HCT116 (cell line): ENCODE measurements around the gene SERINC5. TPM values are rescaled to one million over a fixed set of nuclear protein-coding genes. Genes with fewer than 3 reads are reported as not detected.

Experiments
- ATAC-seq: fragments of 200-7000 bp; cut with Tn5 transposase; 2 replicates; pipeline ENCODE4 v1.9.1; 2020; ENCODE audit warnings: mild to moderate bottlenecking, moderate library complexity
- BruUV-seq: library from RNA; stranded (reverse); fragments of 400-500 nt; replicated peaks from 2 replicates; lab custom pipeline; 2021; lab: Mats Ljungman, UMichigan
- CTCF ChIA-PET: fragments of 300-600 bp; sonication (Branson Sonifier 250); formaldehyde crosslinking; loops from one replicate; lab custom pipeline; 2021; ENCODE audit warnings: antibody characterized with exemption; lab: Charles Lee
- POLR2A ChIA-PET: fragments of 300-600, 350-600 bp; sonication (Branson Sonifier 250); formaldehyde crosslinking; loops from one replicate; lab custom pipeline; 2021; ENCODE audit warnings: antibody characterized with exemption; lab: Charles Lee
- RAD21 ChIA-PET, 2 experiments: fragments of 300-600 bp; sonication (Branson Sonifier 250); formaldehyde crosslinking; loops; one replicate each; lab custom pipeline; 2023; ENCODE audit warnings: low total read pairs in 2 of 2; ENCODE audit not compliant: uncharacterized antibody in 2 of 2, unreplicated experiment in 2 of 2, low non-redundant PET in 1 of 2; lab: Charles Lee
- DNase-seq: peaks from one replicate; pipeline ENCODE4 v3.0.0-alpha.2; 2010; ENCODE audit warnings: low read depth, low spot score
- H2AFZ ChIP-seq: fragments of 200-600 bp; shearing (Covaris generic), sonication (generic); 2 replicates; pipeline ENCODE4 v1.6.1; 2017; ENCODE audit warnings: low read depth, mixed run types, mixed read lengths, antibody characterized with exemption, low read length; ENCODE audit not compliant: poor library complexity, severe bottlenecking
- H3K27ac ChIP-seq: 2 replicates; pipeline ENCODE4 v1.5.1; 2012; ENCODE audit warnings: low read depth, low read length
- H3K27me3 ChIP-seq: fragments of 200-600 bp; sonication (generic); 2 replicates; pipeline ENCODE4 v1.6.1; 2016; ENCODE audit warnings: mixed run types, low read length, mixed read lengths; ENCODE audit not compliant: insufficient read depth
- H3K36me3 ChIP-seq, 2 experiments: fragments of 200-500 bp in 1 of 2; fragments of 200-600 bp in 1 of 2; sonication (Bioruptor generic) in 1 of 2; sonication (generic) in 1 of 2; 2 replicates each; pipeline versions ENCODE4 v1.5.1 to v1.6.1; 2014 to 2016; ENCODE audit warnings: low read length in 2 of 2, inconsistent platforms in 1 of 2, mixed read lengths in 1 of 2, mixed run types in 1 of 2; ENCODE audit not compliant: insufficient read depth in 2 of 2, control insufficient read depth in 1 of 2
- H3K4me1 ChIP-seq, 2 experiments: fragments of 200-600 bp in 1 of 2; sonication (generic) in 1 of 2; 2 replicates each; pipeline versions ENCODE4 v1.5.1 to v1.6.1; 2012 to 2017; ENCODE audit warnings: low read length in 2 of 2, inconsistent platforms in 1 of 2, mild to moderate bottlenecking in 1 of 2, mixed read lengths in 1 of 2, mixed run types in 1 of 2, moderate library complexity in 1 of 2; ENCODE audit not compliant: insufficient read depth in 2 of 2, control insufficient read depth in 1 of 2
- H3K4me2 ChIP-seq: fragments of 200-600 bp; sonication (generic); 2 replicates; pipeline ENCODE4 v1.6.1; 2017; ENCODE audit warnings: mixed run types, low read length, mixed read lengths
- H3K4me3 ChIP-seq, 2 experiments: fragments of 200-600 bp in 1 of 2; sonication (generic) in 1 of 2; replicated peaks in 1 of 2; 2 replicates each; pipeline ENCODE4 v1.5.1; 2011 to 2016; ENCODE audit warnings: low read length in 2 of 2, control low read depth in 1 of 2, low read depth in 1 of 2, mild to moderate bottlenecking in 1 of 2, mixed read lengths in 1 of 2, mixed run types in 1 of 2
- H3K79me2 ChIP-seq: fragments of 200-600 bp; sonication (generic); 2 replicates; pipeline ENCODE4 v1.6.1; 2017; ENCODE audit warnings: mild to moderate bottlenecking, mixed run types, low read length, moderate library complexity, mixed read lengths; ENCODE audit not compliant: insufficient read depth
- H3K9ac ChIP-seq: fragments of 200-600 bp; sonication (generic); 2 replicates; pipeline ENCODE4 v1.6.1; 2016; ENCODE audit warnings: low read length, mixed read lengths
- H3K9me2 ChIP-seq: fragments of 200-600 bp; sonication (generic), shearing (Covaris generic); 2 replicates; pipeline ENCODE4 v1.6.1; 2017; ENCODE audit warnings: mixed run types, mild to moderate bottlenecking, moderate library complexity; ENCODE audit not compliant: insufficient read depth
- H3K9me3 ChIP-seq, 2 experiments: fragments of 200-500 bp in 1 of 2; fragments of 200-600 bp in 1 of 2; sonication (Bioruptor generic) in 1 of 2; sonication (generic) in 1 of 2; 2 replicates each; pipeline ENCODE4 v1.6.1; 2014 to 2017; ENCODE audit warnings: low read length in 2 of 2, mixed read lengths in 2 of 2, inconsistent platforms in 1 of 2, low read depth in 1 of 2, mild to moderate bottlenecking in 1 of 2, mixed run types in 1 of 2, moderate library complexity in 1 of 2; ENCODE audit not compliant: control insufficient read depth in 1 of 2, insufficient read depth in 1 of 2
- H4K20me1 ChIP-seq: fragments of 200-600 bp; sonication (generic), shearing (Covaris generic); 2 replicates; pipeline ENCODE4 v1.6.1; 2017; ENCODE audit warnings: mixed run types, mild to moderate bottlenecking, moderate library complexity; ENCODE audit not compliant: insufficient read depth
- EGR1 ChIP-seq: IDR thresholded peaks from 2 replicates; pipeline ENCODE4 v1.6.1; 2012; ENCODE audit warnings: low read depth
- EZH2 ChIP-seq: fragments of 200-600 bp; sonication (generic); IDR thresholded peaks from 2 replicates; pipeline ENCODE4 v1.6.1; 2017; ENCODE audit warnings: antibody characterized with exemption, mixed run types
- EZH2phosphoT487 ChIP-seq: fragments of 200-600 bp; IDR thresholded peaks from 2 replicates; pipeline ENCODE4 v1.6.1; 2018; ENCODE audit warnings: antibody characterized with exemption, borderline replicate concordance
- FOSL1 ChIP-seq: IDR thresholded peaks from 2 replicates; pipeline ENCODE4 v1.6.1; 2012; ENCODE audit warnings: low read depth
- POLR2A ChIP-seq: IDR thresholded peaks from 2 replicates; pipeline ENCODE4 v1.7.0; 2011; ENCODE audit warnings: borderline replicate concordance; ENCODE audit not compliant: insufficient read depth, insufficient read length; ENCODE audit errors: extremely low read depth
- POLR2AphosphoS5 ChIP-seq: IDR thresholded peaks from 2 replicates; pipeline ENCODE4 v1.6.1; 2011; ENCODE audit warnings: mild to moderate bottlenecking, low read depth, low read length, moderate library complexity
- YY1 ChIP-seq: IDR thresholded peaks from 2 replicates; pipeline ENCODE4 v1.6.1; 2011; ENCODE audit warnings: low read length, low read depth, moderate library complexity, mild to moderate bottlenecking; ENCODE audit not compliant: insufficient replicate concordance; ENCODE audit errors: extremely low read depth
- ZFX ChIP-seq: fragments of 450-650 bp; IDR thresholded peaks from 2 replicates; pipeline ENCODE4 v1.6.1; 2017
- ZNF274 ChIP-seq: fragments of 200-500 bp; sonication (Bioruptor generic); IDR thresholded peaks from 2 replicates; pipeline ENCODE4 v1.6.1; 2014; ENCODE audit warnings: mild to moderate bottlenecking, low read depth, low read length, inconsistent platforms
- intact Hi-C: fragments of 100-400 bp; cut with micrococcal nuclease; formaldehyde crosslinking; loops from 2 replicates; pipeline ENCODE4 v1.10.0; 2022
- total RNA-seq: library from RNA; stranded (reverse); gene quantifications from one replicate; pipeline ENCODE4 v1.2.1, GENCODE V29; 2021; ENCODE audit not compliant: unreplicated experiment
- TF ChIP-seq, protein P1 (sequence below): IDR thresholded peaks from 2 replicates; pipeline ENCODE4 v1.6.1; 2011; ENCODE audit warnings: mild to moderate bottlenecking, low read length, moderate library complexity; ENCODE audit not compliant: insufficient replicate concordance; ENCODE audit errors: extremely low read depth

The SERINC5 gene
- total RNA-seq, 1 experiment from 2014 or later: 39.3 TPM

DNA sequence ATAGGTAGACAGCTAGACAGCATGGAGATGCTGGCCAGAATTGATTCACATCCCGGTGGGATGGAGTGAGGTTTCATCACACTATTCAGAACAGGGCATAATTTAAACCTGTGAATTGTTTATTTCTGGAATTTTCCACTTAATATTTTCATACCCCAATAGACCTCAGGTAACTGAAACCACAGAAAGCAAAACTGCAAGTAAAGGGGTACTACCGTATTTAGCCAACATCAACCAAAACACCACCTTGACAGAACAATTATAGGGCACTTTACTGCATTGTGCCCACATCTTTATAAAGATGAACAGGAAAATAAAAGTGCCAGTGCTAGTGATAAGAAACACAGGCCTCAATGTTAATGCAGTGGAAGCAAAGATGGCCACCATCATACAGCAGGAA is 7.5 kb downstream of the SERINC5 start:
- Histone ChIP-seq H3K79me2 (peaks cover 43% of the 10 kb centered on the region), H2AFZ (no peak overlapping the region), H3K4me2 (peak overlapping the region; percentile 74), H3K9me2 (no peaks in the 10 kb centered on the region), H3K27ac (peak overlapping the region; percentile 34; the same call in 1 of the 2 replicates), H3K27me3 (no peaks in the 10 kb centered on the region), H4K20me1 (no peaks in the 10 kb centered on the region), H3K4me1 (peaks cover 33 to 34% of the 10 kb centered on the region in 2 experiments), H3K4me3 (no peak overlapping the region), H3K9me3 (peaks cover 0 to under 1% of the 10 kb centered on the region in 2 experiments; a peak in 1 of 4 replicates), H3K36me3 (no peaks in the 10 kb centered on the region), H3K9ac (no peak overlapping the region)
- ATAC-seq (no peak), DNase-seq (no peak)
- TF ChIP-seq, protein P1, sequence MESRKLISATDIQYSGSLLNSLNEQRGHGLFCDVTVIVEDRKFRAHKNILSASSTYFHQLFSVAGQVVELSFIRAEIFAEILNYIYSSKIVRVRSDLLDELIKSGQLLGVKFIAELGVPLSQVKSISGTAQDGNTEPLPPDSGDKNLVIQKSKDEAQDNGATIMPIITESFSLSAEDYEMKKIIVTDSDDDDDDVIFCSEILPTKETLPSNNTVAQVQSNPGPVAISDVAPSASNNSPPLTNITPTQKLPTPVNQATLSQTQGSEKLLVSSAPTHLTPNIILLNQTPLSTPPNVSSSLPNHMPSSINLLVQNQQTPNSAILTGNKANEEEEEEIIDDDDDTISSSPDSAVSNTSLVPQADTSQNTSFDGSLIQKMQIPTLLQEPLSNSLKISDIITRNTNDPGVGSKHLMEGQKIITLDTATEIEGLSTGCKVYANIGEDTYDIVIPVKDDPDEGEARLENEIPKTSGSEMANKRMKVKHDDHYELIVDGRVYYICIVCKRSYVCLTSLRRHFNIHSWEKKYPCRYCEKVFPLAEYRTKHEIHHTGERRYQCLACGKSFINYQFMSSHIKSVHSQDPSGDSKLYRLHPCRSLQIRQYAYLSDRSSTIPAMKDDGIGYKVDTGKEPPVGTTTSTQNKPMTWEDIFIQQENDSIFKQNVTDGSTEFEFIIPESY: no peak
- TF ChIP-seq ZNF274 (no peak), EGR1 (no peak), EZH2 (no peak), ZFX (no peak), EZH2phosphoT487 (no peak), FOSL1 (no peak), POLR2AphosphoS5 (no peak), POLR2A (no peak), YY1 (no peak)
- POLR2A ChIA-PET: interaction anchor here (3.4 kb wide), 1 partner anchor 8 kb away, joined by 45 read pairs; the partner anchor contains the start of gene SERINC5
- RAD21 ChIA-PET: no interaction called here
- CTCF ChIA-PET: no interaction called here
- no TSS peak for BruUV-seq
- intact Hi-C loops: no loop called here
